Activated CD8-positive, alpha-beta memory T cell treated with anti-CD3 and anti-CD28 coated beads for 48 hours (primary cell): ENCODE data around the gene AFF2.

ENCODE experiments used
- DNase-seq, 3 experiments: peaks; one replicate each; pipeline ENCODE4 v3.0.0-alpha.2; 2020; ENCODE audit warnings: low read depth in 2 of 3, low spot score in 2 of 3

Gene AFF2

DNA sequence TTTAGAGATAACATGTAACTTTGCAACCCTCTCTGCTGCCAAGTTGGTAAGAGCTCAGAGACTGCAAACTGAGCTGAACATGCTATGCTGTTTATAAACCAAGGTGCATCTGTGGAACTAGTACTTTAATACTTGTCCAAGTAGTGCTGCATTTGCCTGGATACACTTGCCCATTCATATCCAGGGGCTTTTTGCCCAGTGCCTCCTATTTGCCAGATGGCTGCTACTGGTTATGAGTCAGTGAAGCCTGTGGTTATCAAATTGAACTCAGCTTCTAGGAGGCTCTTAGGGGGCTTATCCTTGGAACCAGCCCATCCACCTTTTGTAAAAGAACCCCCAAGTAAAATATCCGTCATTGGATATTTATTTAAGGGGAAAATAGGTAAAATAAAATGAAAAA is 79.6 kb downstream of the AFF2 start:
- no peak for DNase-seq

DNA sequence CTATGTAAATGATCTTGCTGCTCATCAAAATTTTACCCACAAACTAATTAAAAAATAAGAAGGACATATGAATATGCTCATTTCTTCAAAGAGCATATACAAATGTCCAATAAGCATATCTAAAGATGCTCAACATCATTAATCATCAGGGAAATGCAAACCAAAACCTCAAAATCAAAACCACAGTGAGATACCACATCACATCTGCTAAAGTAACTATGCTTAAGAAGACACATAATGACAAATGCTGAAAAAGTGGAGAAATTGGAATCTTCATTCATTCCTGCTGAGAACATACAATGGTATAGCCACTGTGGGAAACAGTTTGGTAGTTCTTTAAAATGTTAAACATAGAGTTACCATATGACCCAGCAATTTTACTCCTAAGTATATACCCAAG is 81.9 kb downstream of the AFF2 start:
- DNase-seq: no peak

GRCh38 chrX:148588649-148589310 is 88.4 kb downstream of the AFF2 start:
- no peak for DNase-seq

- DNase-seq: no peak
Measured at GRCh38 chrX:148592595-148592994, 92.2 kb downstream of the AFF2 start.

GRCh38 chrX:148593146-148593545 is 92.7 kb downstream of the AFF2 start:
- DNase-seq: no peak

DNA sequence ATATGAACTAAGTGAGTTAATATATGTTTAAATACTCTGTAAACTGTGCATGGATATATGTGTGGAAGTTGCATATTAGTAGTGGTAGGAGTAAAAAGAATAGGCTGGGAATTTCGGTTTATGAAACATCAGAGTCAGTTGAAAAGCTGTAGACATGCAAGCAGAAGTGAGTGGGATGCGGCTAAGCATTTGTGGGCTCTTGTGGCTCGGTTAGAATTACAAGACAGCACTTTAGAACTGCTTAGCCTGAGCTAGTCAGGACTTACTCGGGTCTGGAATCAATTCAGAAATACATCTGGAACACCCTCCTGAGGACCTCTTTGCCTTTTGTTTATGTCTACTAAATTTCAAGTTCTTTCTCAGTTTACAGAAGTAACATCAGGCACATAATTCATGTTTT is 93.6 kb downstream of the AFF2 start:
- no peak for DNase-seq

DNA sequence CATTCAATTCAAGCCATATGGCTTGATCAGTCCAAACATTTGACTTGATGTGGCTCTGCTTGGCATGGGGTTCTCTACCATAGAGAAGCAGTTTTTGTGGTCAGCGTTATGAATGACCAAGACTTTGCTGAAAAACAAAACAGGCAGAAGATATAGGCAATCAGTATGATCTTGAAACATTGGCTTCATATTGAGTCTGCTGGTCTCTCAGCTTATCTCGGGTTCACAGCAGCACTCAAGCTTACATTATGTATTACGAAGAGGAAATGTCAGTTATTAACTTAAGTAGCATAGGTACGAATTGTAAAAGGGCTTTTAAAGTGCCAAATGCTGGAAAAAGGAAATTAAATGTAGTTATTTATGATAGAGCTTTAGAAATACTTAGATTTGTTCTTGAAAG is 99.0 kb downstream of the AFF2 start:
- no peak for DNase-seq

DNA sequence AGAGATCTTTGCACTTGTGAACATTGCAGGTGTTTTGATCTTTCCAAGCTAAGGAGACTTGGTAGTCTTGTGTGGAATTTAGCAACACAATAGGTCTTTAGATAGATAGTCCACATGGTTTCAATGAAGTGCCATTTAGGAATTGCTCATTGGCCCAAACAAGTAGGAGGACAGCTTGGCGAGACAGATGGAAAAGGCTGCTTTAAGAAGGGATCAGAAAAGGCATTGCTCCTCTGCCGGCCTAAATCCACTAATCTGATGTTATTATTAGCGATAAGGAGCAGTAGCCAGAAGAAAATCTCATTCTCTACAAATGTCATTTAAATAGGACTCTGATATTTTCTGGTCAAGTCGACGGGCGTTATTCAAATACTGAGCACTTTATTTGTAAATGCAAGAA is 99.7 kb downstream of the AFF2 start:
- no peak for DNase-seq

DNA sequence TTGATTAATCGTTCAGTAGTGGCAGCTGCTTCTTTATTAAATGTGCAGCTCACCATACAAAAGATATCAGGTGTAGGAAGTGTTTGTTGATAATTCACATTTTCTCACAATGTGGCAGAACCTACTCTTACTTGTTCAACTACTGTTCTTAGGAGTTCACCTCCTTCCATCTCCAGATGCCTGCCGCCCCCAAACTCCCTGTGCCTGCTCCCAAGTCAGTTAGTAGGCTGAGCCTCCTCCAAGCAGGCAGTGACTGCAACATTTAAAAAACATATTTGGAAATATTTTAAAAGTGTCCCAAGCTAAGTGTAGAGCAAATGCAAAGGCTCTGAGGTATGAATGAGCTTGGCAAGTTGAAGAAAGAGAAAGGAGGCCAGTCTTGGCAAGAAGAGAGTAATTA is 100.2 kb downstream of the AFF2 start:
- no peak for DNase-seq

DNA sequence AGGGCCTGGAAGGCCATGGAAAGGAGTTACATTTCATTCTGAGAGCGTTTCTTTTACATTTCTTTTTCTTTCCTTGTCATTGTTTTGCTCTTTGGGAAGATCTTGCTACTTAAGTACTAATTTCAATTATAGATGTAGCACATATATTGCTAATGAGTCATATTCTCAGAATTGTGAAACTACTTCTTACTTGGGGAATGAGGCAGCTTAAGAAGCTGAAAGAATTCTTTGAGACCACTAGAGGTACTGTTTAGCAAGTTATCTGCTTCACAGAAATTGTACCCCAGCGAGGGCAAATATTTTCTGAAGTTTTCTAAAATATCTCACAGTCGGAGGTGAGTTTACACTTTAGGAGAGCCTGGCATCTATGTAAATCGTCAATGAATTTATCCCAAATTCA is 100.6 kb downstream of the AFF2 start:
- DNase-seq: no peak

DNA sequence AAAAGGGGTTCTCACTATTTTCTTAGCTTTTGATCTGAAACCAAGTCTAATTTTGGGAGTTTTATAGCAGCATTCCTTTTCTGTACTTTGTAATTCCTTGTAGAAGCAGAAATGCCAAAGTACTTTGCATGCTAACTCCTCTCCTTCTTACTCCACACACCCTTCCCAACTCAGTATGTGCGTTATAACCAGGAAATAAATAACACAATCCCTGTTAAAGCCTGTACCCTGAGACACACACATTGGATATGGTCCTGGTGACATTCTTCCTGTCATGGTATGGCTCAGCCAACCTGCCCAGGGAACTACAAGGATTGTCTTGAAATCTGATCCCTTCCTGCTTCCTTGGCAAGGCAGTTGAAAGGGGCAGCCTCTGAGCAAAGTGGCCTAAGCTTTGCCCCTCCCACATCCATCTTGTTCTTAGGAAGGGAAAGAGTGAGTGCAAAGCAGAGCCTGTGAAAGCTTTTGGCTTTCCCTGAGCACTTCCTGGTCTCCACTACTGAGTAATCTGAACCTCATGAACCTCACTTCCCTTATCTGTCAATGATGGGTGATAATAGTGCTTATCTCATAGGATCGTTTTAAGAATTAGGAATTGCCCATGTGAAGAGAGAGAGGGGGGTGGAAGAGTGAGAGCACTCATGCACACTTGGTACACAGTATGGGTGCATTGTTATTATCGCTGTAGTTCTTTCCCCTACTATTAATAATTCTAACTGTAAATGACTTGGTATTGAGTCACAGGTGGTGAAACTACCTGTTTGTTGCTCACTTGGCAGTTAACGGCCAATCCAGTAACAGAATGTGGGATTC is 109.3 kb downstream of the AFF2 start:
- DNase-seq: no peak

DNA sequence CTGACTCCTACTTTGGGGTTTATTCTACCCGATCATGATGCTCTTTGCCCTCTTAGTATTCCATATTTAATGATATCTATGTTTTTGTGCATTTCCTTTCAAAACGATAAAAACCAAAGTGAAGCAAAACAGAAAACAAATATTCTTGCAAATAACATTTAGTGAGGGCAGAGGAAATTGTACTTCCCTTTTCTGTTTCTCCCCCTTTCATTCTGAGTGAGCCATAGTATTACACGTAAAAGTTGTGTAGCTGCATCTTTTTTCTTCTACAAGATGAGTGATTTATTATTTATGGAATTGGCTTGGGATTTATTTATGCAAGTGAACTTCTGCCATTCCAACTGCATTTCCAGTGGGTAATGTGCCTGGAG is 109.9 kb downstream of the AFF2 start:
- no peak for DNase-seq

GRCh38 chrX:148611993-148612392 is 111.6 kb downstream of the AFF2 start:
- no peak for DNase-seq

DNA sequence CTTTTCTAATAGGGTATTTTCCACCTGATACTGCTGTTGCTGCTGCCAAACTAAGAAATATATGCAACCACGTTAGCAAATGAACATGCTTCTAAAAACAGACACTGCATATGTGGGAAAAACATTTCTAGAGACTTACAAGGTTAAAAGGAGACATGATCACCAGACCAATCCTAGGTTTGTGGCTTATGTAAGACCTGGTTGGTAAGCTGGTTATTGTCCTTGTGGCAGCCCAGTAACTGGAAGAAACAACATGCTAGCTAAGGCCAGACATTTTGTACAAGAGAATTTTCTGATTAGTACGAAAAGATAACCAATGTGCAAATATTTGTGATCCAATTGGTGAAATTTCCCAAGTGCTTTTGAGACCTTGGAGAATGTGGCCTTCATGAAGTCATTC is 112.0 kb downstream of the AFF2 start:
- no peak for DNase-seq

- no peak for DNase-seq
Measured at GRCh38 chrX:148613636-148614035, 113.2 kb downstream of the AFF2 start.

GRCh38 chrX:148615491-148615890 is 115.1 kb downstream of the AFF2 start:
- no peak for DNase-seq

GRCh38 chrX:148618470-148619445 is 118.3 kb downstream of the AFF2 start:
- DNase-seq: no peak

DNA sequence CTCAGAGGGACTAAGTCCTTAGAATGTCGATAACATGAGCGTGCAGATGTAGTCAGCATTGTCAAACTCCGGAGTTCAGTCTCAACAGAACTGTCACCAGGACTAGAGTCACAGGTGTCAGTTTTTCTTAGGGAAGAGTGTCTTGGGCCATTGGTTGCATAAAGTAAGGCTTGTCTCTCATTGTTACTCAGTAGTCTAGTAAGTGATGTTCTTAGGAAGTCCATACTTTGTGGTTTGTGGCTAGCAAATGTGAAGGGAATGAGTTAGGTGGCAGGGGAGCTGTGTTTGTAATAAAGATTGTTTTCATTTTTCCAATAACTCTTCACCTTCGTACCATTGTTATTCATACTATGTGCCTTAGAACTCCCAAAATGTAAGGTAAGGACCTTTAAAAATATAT is 119.6 kb downstream of the AFF2 start:
- DNase-seq: no peak

DNA sequence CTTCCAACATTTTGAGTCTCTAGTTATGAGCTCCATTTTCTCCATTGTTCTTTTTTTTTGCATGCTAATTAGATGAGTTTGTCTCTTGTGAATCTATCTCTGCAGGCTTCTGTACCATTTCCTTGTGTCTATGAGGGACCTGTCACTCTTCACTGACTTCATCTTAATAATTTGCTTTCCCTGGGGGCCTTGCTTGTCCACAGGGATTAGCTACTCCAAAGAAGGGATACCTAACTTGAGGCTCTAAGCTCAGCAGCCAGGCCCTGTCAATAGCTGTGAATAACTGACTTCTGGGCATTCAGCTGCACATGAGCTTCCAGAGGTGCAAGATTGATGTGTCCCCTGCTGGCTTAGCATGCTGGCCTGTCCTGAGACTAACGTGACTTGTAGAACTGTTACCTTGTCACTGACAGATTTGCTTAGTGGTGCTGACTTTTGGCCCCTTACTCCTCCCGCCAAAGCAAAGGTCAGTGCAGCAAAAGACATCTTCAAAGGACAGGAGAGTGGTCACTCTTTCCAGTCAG is 124.6 kb downstream of the AFF2 start:
- DNase-seq: no peak

DNA sequence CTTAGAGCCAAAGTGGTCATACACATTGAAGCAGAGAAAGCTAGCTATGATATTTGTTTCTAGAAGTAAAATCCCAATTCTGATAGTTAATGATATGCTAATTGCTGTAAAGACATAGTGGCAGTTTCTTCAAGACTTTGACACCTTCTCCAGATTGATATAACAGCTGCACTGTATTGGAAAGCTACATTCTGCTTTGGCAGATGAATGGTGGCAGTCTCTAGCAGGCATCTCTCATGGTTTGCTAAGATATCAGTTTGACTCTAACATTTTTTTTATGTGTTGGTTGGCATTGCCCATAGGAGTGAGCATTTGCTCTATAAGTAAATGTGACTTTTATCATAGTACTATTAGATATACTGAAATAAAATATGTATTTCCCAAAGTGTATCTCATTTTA is 128.2 kb downstream of the AFF2 start:
- DNase-seq: no peak

GRCh38 chrX:148629434-148629833 is 129.0 kb downstream of the AFF2 start:
- no peak for DNase-seq

- no peak for DNase-seq
Measured at GRCh38 chrX:148632444-148632843, 132.0 kb downstream of the AFF2 start.
